Progenitor cell of endocrine pancreas (in vitro differentiated cells): ENCODE measurements around the gene RET. TPM values are rescaled to one million over a fixed set of nuclear protein-coding genes. Genes with fewer than 3 reads are reported as not detected.

ENCODE experiments used
- DNase-seq: peaks from one replicate; pipeline ENCODE4 v3.0.0; 2021; ENCODE audit warnings: low spot score; ENCODE audit not compliant: unreplicated experiment
- H3K27ac Mint-ChIP-seq: 2 replicates; pipeline ENCODE4 v1.8.0; 2021; ENCODE audit warnings: mild to moderate bottlenecking, moderate library complexity, mixed read lengths
- H3K27me3 Mint-ChIP-seq: 2 replicates; pipeline ENCODE4 v1.8.0; 2021; ENCODE audit warnings: mixed read lengths
- H3K36me3 Mint-ChIP-seq: 2 replicates; pipeline ENCODE4 v1.8.0; 2022; ENCODE audit warnings: mixed read lengths; ENCODE audit not compliant: insufficient read depth
- H3K4me1 Mint-ChIP-seq: 2 replicates; pipeline ENCODE4 v1.8.0; 2021; ENCODE audit warnings: low read depth, mixed read lengths
- H3K4me3 Mint-ChIP-seq: 2 replicates; pipeline ENCODE4 v1.8.0; 2021; ENCODE audit warnings: low read depth, mild to moderate bottlenecking, moderate library complexity, mixed read lengths
- H3K9me3 Mint-ChIP-seq: 2 replicates; pipeline ENCODE4 v1.8.0; 2021; ENCODE audit warnings: low read depth, mixed read lengths
- total RNA-seq: library from RNA; stranded (reverse); gene quantifications from 2 replicates; pipeline ENCODE4 v1.2.1, GENCODE V29; 2021
- TF ChIP-seq, protein P1 (sequence below): fragments of 200-600 bp; sonication (generic); IDR thresholded peaks from one replicate; pipeline ENCODE4 v1.5.0; 2021; ENCODE audit warnings: antibody characterized with exemption, mild to moderate bottlenecking; ENCODE audit not compliant: unreplicated experiment

RET gene
- total RNA-seq, 1 donor from 2014 or later, result 1.5 TPM

DNA sequence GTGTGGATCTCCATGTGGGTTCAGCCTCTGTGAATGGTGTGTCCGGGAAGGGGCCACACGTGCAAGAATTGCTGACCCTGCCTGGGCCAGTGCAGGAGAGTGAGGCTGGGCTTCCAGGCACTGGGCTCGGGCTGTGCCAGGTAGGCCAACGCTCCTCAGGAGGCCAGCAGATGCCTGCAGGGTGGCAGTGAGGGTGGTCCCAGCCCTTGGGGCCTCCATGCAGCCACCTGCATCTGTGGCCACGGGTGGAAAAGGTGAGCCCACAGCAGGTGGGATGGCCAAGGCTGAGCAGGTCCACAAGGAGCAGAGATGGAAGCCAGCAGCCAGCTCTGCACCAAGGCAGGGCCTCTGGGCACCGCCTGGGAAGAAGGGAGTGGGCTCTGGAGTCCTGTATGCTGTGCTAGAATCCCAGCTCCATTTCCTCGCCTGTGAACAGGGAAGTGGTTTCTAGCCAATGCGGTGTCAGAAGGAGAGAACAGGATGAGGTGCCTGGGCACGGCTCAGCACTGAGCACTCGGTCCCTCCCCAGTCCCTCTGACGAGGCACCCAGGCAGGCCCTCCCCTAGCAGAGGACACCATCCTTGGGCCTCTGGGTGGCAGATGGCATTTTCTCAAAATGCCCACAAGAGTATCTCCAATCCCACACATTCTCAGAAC lies 31.1 kb upstream of the RET start:
- TF ChIP-seq, protein P1, sequence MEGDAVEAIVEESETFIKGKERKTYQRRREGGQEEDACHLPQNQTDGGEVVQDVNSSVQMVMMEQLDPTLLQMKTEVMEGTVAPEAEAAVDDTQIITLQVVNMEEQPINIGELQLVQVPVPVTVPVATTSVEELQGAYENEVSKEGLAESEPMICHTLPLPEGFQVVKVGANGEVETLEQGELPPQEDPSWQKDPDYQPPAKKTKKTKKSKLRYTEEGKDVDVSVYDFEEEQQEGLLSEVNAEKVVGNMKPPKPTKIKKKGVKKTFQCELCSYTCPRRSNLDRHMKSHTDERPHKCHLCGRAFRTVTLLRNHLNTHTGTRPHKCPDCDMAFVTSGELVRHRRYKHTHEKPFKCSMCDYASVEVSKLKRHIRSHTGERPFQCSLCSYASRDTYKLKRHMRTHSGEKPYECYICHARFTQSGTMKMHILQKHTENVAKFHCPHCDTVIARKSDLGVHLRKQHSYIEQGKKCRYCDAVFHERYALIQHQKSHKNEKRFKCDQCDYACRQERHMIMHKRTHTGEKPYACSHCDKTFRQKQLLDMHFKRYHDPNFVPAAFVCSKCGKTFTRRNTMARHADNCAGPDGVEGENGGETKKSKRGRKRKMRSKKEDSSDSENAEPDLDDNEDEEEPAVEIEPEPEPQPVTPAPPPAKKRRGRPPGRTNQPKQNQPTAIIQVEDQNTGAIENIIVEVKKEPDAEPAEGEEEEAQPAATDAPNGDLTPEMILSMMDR, result no peak
- Mint-ChIP-seq H3K36me3 (no peaks in the 10 kb centered on the region), H3K9me3 (no peaks in the 10 kb centered on the region), H3K4me1 (peaks cover 2% of the 10 kb centered on the region), H3K4me3 (no peak overlapping the region), H3K27ac (no peak overlapping the region), H3K27me3 (peaks cover 14% of the 10 kb centered on the region)
- DNase-seq, result no peak

DNA sequence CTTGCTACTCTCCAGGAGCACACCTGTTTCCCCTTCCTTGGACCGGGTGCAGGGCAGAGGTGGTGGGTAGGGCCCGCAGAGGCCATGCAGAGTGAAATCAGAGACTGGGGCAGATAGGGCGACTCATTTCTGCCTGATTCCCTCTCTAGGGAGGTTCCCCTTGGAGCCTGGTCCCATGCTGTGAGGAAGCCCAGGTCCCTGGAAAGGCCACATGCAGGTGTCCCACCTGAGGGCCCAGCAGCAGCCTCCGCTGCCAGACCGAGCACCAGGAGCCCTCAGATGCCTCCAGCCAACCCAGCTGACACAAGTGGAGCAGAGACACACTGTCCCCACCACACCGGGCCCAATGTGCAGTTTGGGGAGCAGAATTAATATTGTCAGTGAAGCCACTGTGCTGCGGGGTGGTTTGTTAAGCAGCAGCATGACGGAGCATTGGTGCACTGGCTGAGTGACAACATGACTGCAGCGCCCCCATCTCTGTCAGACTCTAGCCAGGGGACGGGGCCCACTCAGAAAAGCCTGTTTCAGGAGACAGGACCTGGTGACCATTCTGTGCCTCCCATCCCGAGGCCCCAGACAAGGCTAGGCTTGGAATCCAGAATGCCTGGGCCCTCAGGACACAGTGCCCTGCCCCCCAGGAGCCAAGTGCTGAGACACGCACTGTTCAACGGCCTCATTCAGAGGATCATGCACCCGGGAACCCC lies 30.4 kb upstream of the RET start:
- Mint-ChIP-seq H3K9me3 (no peaks in the 10 kb centered on the region), H3K27ac (no peak overlapping the region), H3K4me3 (no peak overlapping the region), H3K36me3 (no peaks in the 10 kb centered on the region), H3K27me3 (peaks cover 17% of the 10 kb centered on the region), H3K4me1 (peaks cover 2% of the 10 kb centered on the region)
- TF ChIP-seq, protein P1, result no peak
- no peak for DNase-seq

- Mint-ChIP-seq H3K4me1 (peaks cover 2% of the 10 kb centered on the region), H3K36me3 (no peaks in the 10 kb centered on the region), H3K9me3 (no peaks in the 10 kb centered on the region), H3K27ac (no peak overlapping the region), H3K27me3 (peaks cover 20% of the 10 kb centered on the region), H3K4me3 (no peak overlapping the region)
- TF ChIP-seq, protein P1, result no peak
- DNase-seq, result no peak
Observed at GRCh38 chr10:43047288-43047970, 29.4 kb upstream of the RET start.

DNA sequence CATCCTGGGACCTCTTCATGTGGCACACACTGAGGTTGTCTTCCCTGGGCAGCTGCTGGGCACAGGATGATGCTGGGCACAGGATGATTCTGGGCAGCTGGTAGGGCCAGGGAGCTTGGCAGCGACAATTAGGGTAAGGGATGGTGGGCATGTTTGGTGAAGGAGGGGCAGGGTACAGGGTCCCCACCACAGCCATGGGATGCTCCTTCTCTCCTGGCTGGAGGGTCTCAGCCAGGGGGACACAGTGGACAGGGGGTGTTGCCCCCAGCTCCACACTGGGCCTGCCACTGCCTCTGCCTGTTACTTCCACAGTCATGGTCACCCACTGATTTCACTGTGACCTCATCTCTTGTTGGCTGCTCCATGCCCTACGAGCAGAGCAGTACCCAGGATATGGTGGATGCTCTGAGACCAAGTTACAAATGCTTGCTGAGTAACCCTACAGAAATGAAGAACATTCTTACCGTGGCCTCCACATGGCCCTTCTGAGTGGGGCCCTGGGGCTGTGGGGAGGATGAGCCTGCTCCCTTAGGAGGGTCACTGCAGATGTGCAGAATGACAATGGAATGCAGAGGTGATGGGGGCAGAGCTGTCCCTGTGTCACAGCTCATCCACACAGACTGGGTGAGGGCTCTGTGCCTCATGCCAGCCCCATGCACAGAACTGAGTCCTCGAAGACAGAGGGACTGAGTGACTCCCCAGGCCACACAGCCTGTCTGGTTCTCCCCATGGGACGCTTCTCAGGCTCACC lies 28.4 kb upstream of the RET start:
- Mint-ChIP-seq H3K4me3 (no peak overlapping the region), H3K36me3 (no peaks in the 10 kb centered on the region), H3K27ac (no peak overlapping the region), H3K9me3 (no peaks in the 10 kb centered on the region), H3K4me1 (peaks cover 2% of the 10 kb centered on the region), H3K27me3 (peaks cover 26% of the 10 kb centered on the region)
- no peak for DNase-seq
- TF ChIP-seq, protein P1, result no peak

DNA sequence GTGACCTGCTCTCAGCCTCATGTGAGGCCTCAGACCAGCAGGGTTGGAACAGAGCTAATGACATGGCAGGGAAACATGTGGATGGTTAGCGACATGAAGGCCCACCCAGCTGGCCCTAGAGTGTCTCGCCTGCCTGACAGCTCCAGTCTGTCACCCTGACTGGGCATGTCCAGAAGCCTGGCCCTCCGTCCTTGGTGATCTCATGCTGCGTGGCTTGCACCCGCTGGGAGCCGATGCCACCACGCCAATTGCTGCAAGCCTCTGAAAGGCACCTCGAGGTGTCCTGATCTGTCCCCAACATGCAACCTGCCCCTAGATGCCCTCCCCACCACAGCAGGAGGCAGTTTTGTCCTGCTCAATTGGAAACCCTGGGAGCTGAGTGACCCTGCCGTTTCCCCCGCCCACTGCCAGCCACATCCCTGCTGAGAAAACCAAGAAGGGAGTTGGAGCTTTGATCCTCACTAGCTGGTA lies 27.8 kb upstream of the RET start:
- Mint-ChIP-seq H3K4me1 (peaks cover 2% of the 10 kb centered on the region), H3K4me3 (no peak overlapping the region), H3K9me3 (no peaks in the 10 kb centered on the region), H3K27me3 (peaks cover 32% of the 10 kb centered on the region), H3K27ac (no peak overlapping the region), H3K36me3 (no peaks in the 10 kb centered on the region)
- DNase-seq, result no peak
- TF ChIP-seq, protein P1, result no peak
